Amygdala (tissue), 56 donors: ENCODE data around the gene NFATC4.
A peak's percentile ranks its signal among the peaks of the same experiment; 100 is the strongest.

Experiments
- DNase-seq, 56 donors: peaks; one replicate each; lab custom pipeline; 2025; lab: John Stamatoyannopoulos, UW

The NFATC4 gene

DNA sequence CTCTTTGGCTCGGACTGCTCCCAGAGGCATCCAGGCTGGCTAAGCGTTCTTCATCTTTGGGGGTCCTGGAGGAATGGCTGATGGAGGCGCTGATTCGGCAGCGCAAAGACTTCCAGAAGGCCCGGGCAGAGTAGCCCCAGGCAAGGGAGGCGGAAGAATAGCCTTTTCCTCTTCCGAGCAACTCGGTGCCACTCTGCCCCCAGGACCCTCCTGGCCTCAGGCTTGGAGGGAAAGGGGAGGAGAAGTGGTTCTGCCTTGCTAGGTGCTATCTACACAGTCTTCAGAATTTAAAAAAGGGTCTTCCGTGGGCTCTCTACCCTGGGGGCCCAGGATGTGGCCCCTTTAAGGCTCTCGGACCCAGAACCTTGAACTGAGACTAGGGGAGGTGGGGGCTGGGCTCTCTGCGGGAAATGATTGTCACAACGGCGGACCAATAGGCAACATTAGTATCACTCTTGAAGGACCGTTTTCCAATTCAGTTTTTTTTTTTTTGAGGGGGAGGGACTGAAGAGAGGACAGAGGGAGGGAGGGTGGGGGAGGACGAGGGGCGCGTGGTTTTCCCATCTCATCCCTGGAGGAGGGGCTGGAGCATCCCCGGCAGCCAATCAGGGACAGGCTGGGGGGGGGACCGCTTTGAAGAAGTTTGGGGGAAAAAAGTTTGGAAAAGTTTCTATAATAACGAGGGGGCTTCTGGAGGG is at the start of gene NFATC4:
Gene NFATC4, plus strand, starts transcription at position 671 of the 698 bp plus-strand sequence. CDS start 157 bp downstream, outside the sequence.
- DNase-seq = peak in 28 of 56 donors; percentile 5 to 77 (median 26)

GRCh38 chr14:24321212-24321975 is 46.6 kb upstream of the NFATC4 start:
- DNase-seq = no peak

DNA sequence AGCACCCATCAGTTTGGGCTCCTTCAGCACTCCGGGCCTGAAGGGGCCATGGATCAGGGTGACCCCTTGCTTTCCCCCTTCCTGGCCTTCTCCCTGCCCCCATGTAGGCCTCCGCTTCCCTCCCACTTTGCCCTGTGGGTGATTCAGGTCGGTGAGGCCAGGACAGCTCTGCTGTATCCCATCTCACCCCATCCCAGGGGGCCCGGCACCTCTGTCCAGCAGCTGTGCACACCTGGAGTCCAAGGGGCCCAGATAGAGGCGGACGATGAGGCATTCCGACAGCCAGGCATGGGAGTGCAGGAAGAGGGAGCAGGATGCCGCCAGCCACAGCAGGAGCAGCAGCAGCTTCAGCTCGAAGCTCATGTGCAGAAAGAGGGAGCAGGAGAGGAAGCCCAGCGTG is 45.3 kb upstream of the NFATC4 start:
- no peak for DNase-seq

DNA sequence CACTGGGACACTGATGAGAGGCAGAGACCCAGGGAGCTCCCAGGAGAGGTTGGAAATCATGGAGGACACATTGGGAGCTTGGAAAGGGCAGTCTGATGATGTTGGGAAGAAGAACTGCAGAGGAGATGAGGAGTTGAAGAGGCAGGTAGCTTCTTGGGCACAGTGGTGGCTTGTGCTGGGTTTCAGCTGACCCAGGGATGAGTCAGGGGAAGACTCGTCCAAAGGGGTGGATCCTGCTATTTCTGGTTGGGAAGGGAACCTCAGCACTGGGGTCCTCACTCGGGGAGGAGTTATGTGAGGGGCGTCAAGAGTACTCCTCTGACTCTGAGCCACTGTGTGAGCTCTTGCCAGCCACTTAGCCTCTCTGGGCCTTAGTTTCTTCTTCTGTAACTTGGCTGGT is 44.6 kb upstream of the NFATC4 start:
- DNase-seq = no peak

DNA sequence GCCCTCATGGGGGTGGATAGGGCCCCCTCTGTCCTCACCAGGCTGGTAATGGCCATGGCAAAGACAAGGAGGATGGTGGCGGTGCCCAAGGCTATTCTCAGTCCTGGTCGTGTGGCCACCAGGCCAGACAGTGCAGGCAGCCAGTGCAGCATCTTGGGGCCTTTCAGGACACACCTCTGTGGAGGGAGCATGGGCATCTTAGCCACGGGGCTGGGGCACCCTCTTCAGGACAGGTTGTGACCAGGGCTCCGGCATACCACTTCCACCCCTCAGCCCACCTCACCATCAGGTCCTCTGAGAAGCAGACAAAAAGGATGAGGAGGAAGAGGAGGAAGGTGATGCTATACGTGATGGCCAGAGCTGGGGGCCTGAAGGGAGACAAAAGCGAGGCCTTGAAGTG is 44.0 kb upstream of the NFATC4 start:
- no peak for DNase-seq

DNA sequence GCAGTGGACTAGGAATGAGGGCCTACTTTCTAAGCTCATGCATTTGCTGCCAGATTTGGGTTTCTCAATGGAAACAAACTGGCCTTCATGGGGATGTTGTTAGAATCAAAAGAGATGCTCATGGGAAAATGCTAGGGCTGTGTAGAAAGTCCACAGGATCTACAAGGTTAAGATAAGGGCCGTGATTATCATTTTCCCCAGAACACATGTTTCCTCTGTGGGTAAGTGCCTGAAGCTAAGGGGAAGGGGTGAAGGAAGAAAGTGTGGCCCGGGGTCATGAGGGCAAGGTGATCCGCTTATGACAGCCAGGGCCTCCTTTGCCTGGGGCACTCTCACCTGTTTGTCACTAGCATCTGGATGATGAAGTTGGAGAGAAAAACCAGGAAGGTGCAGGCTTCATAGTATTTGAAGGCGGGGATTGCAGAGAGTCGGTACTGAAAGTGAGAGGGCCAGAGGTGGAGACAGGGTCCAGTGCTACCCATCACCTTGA is 42.9 kb upstream of the NFATC4 start:
- DNase-seq = no peak

DNA sequence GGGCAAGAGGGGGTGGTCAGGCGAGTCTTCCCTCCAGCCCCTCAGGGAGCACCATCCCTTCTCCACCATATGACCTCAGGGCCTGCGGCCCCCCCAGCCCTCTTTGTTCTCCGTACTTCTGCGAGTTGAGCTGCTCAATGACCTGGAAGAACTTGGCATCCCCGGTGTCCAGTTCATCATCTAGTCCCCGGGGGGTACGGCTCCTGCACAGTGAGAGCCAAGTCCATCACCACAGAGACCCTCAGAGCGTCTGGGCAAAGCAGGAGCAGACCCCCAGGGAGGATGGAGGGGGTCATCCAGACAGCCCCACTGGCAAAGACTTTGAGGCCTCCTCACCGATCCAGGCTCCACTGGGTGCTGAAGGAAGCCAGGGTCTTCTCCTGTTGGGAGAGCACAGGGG is 42.0 kb upstream of the NFATC4 start:
- no peak for DNase-seq

- no peak for DNase-seq
Measured at GRCh38 chr14:24327303-24327702, 40.7 kb upstream of the NFATC4 start.

DNA sequence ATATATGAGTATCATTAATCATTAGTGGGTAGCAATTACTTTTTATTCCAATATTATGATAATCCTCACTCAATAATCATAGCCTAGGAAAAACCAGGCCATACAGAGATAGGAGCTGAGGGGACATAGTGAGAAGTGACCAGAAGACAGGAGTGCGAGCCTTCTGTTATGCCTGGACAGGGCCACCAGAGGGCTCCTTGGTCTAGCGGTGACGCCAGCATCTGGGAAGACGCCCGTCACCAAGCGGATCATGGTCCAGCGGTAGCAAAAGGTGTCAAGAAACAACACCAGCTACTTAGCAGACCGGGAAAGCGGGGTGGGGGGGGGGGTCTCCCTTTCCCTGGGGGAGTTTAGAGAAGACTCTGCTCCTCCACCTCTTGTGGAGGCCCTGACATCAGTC is 40.1 kb upstream of the NFATC4 start:
- DNase-seq = peak in 15 of 56 donors; percentile 15 to 65 (median 42)

DNA sequence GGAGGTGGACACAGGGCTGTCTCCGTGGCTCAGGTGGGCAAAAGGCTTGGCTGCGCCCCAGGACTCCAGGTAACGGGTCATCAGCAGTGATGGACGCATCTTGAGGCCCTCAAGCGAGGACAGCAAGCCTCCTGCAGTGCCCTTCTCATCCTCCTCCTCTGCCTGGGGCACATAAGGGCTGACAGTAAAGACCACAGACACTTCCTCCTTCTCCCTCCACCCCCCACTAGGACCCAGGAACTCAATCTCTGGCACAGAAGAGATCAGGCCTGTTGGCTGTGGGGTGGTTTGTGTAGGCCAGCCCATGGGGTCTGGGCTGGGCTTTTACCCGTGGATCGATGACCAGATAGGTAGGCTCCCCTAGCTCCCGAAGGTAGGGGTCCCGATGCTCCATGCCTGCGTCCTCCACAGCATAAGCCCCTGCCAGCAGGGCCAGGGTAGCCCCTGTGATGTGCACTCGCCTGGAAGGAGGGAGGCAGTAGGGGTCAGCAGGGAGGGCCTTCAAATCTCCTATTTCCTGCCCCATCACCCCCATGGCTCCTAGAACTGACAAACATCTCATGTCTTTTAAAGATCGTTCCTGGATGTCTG is 38.8 kb upstream of the NFATC4 start:
- no peak for DNase-seq

GRCh38 chr14:24329736-24330135 is 38.2 kb upstream of the NFATC4 start:
- DNase-seq = peak in 2 of 56 donors; percentile 26 to 44

GRCh38 chr14:24330973-24331674 is 36.9 kb upstream of the NFATC4 start:
- DNase-seq = no peak

DNA sequence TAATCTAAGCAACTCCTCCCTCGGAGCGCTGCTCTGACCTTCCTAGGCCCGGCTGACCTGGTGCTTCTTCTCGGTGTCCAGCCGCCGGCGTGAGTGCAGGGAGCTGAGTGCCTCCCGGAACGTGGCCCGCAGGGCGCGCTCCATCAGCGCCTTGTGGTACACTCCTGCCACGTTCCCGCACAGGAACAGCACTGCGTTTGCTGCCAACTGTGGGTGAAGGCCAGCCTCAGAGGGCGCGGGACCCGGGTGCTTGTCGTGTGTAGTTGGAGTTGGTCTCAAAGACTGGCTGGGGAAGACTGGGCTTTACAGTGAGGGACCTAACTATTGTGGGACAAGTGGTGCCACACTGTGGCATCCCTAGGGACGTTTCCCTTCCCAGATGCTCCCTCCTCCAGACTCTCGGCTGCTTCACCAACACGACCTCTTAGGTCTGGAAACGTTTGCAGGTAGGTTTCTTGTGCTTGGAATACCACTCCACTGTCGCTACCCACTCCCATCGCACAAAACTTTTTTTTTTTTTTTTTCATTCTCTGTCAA is 36.2 kb upstream of the NFATC4 start:
- DNase-seq = no peak

DNA sequence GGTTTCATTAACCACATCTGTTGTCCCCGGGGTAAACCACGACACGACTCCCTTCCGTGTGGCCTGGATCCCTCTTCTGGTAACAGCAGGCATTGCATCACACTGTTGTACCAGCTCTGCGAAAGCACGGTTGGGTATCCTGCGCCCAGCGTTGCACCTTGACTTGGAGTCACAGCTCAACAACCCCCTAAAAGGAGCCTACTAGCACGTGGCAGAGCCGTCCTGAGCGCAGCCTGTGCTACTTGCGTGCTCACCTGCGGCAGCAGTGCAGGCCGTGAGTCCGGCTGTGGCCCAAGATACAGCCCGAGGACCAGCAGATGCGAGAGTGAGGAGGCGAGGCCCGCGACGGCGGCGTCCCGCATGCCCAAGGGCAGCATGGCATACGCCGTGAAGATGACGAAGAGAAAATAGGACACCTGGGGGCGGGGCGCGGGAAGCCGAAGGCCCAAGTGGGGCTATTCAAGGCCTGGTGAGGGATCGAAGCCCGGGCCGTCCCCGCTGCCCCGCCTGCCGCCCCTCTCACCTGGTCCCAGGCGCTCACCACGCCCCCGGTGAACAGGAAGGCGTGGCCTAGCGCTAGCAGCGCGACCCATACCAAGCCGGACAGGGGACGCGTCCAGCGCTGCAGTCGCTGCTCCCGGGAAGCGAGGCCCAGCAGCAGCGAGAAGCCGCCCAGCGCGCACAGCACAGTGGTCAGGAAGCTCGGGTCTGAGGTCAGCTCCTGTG is 35.6 kb upstream of the NFATC4 start:
- peak in 26 of 56 donors; percentile 9 to 77 (median 35) for DNase-seq

DNA sequence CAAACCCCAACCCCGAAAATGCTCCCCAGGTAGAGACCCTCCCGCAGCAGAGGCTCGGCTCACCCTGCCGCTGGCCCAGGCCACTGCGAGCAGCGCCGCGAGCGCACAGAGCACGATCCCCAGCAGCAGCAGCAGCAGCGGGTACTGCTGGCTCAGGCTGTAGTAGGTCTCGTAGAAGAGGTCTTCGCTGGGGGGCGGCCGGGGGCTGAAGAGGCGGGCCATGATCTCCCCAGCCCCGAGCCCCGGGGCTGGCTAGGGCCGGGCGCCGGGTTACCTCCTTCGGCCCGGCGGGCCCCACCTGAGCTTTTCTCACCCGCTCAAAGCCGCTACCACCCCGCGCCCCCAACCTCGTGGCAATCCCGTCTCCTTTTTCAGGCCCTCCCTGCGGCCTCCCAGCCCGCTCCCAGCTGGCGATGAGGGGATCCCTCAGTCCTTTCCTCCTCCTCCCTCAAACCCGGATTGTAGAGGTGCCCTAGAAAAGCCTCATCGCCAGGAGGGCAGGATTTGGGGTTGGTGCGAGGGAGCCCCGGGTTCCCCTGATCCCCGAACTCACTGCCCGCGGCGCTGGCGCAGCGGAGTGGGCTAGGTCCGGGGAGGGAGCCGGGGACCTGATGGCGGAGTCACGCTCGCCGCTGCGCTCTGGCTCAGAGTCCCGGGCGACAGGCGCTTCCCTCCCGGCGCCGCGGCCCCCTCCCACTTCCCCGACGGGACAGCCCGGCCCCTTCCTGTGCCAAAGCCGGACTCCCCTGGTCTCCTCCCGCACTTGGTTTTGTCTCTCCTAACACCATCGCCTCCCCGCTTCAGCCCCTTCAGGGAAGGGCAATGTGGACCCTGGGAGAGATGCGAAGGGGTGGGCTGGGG is 33.3 kb upstream of the NFATC4 start, which contains the start of gene ADCY4:
Gene ADCY4, minus strand, starts transcription at position 641 of the 861 bp plus-strand sequence. Its CDS starts 419 bp downstream, at position 222.
- no peak for DNase-seq

DNA sequence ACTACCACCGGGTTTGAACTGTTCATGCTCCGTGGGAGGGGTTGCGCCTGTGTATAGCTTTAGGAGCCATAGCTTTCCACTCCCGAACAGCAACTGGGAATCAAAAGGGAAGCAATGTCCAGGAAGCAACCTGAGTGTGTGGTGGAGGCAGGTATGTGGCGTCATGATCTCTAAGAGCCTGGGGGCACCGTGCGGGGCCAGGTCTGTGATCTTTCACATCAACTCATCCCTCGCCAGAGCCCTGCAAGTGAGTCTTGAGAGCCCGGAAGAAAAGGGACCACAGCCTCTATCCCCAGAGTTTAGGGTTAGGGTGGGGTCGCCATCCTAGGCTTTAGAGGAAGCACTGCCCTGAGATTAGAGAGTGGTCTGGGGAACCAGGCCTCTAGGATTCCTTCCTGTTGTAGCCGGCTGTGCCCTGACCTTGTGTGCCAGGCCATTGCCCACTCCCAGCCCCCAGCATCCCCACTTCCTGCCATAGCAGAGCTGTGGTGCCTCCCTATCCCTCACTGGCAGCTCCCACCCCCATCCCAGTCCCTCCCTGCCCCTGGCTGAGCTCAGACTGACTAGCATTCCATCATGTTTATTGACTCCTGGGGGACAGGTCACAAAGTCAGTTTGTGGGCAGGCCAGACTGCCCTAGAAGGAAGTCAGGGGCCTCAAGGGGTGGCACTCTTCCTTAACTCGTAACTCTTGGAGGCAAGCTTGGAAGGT is 32.4 kb upstream of the NFATC4 start:
- no peak for DNase-seq

DNA sequence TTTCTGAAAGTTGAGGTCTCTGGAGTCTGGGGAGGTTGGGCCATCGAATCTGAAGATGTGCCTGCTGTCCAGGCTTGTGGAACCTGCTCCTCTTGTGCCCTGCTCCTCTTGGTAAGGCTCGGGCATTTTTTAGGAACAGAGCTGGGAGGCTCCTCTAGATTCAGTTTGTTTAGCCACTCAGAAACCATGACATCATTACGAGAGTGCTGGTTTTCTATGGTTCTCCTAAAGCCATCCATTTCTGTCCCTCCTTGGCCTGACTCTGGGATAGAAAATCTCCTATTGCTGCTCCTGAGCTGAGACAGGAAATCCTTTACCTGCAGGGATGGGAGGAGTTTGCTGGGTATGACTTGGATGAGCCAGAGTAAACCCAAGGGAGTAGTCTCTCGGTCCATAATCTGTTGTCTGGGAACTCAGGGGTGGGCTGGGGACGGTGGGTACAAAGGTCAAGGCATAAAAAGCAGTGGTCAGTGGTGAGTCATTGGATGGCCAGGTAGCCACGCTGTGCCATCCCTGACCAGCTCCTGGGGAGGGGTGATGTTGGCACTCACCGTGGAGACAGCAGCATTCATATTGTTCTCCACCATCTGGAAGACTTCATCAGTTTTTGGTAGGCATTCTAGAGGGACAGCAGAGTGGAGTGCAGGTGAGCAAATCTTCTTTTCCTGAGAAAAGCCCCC is 30.7 kb upstream of the NFATC4 start:
- DNase-seq = no peak

DNA sequence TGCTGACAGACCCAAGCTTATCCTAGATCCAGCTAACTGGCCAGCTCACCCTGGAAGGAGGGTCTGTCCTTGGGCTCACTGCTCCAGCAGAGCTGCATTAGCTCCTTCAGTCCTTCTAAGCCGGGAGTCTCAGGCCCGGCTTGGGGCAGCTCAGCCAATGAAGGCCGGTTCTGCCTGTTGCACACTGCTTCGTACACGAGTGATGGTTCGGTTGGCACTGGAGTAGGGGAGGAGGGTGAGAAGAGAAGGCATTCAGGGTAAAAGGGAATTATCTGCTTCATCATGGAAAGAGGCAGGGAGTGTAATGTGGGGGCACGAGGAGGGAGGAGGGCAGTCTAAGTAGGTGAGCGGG is 30.2 kb upstream of the NFATC4 start:
- no peak for DNase-seq
